IMR-90 (cell line): ENCODE measurements around the gene ZNF574. TPM values are rescaled to one million over a fixed set of nuclear protein-coding genes. Genes with fewer than 3 reads are reported as not detected.

Experiments used
- ATAC-seq: fragments of 200-7000 bp; cut with Tn5 transposase; 2 replicates; pipeline ENCODE4 v1.9.1; 2020; ENCODE audit warnings: low read depth, mild to moderate bottlenecking, moderate library complexity
- BruUV-seq: library from RNA; stranded (reverse); fragments of 400-500 nt; replicated peaks from 2 replicates; lab custom pipeline; 2021; lab: Mats Ljungman, UMichigan
- CTCF ChIA-PET: fragments of 300-600 bp; formaldehyde crosslinking; extraction: SDS; loops from one replicate; lab custom pipeline; 2021; ENCODE audit warnings: antibody characterized with exemption; lab: Yijun Ruan, JAX
- POLR2A ChIA-PET: fragments of 300-600 bp; sonication (Branson Sonifier 250); formaldehyde crosslinking; loops from one replicate; lab custom pipeline; 2022; ENCODE audit warnings: antibody characterized with exemption; ENCODE audit not compliant: unreplicated experiment; lab: Charles Lee
- DNase-seq: peaks from one replicate; pipeline ENCODE4 v3.0.0; 2013
- H2AFZ ChIP-seq: replicated peaks from 2 replicates; pipeline ENCODE3; 2013; ENCODE audit warnings: low read length, mild to moderate bottlenecking; ENCODE audit not compliant: poor library complexity
- H2AK5ac ChIP-seq: 2 replicates; pipeline ENCODE4 v1.6.1; 2013; ENCODE audit warnings: low read depth, low read length, inconsistent platforms
- H2AK9ac ChIP-seq: replicated peaks from 2 replicates; pipeline ENCODE3; 2013; ENCODE audit warnings: mild to moderate bottlenecking, low read depth, low read length, moderate library complexity; ENCODE audit not compliant: poor library complexity
- H2BK120ac ChIP-seq: 2 replicates; pipeline ENCODE4 v1.6.1; 2013; ENCODE audit warnings: low read depth, low read length, inconsistent platforms
- H2BK15ac ChIP-seq: 3 replicates; pipeline ENCODE4 v1.6.1; 2013; ENCODE audit warnings: low read depth, low read length, inconsistent platforms
- H2BK20ac ChIP-seq: 2 replicates; pipeline ENCODE4 v1.6.1; 2013; ENCODE audit warnings: low read depth, mild to moderate bottlenecking, inconsistent platforms, low read length, moderate library complexity
- H2BK5ac ChIP-seq: 2 replicates; pipeline ENCODE4 v1.6.1; 2013; ENCODE audit warnings: mild to moderate bottlenecking, low read depth, low read length, inconsistent platforms; ENCODE audit not compliant: poor library complexity, severe bottlenecking
- H3K14ac ChIP-seq: replicated peaks from 2 replicates; pipeline ENCODE4 v1.6.1; 2013; ENCODE audit warnings: low read depth, low read length, inconsistent platforms
- H3K18ac ChIP-seq: 2 replicates; pipeline ENCODE4 v1.6.1; 2013; ENCODE audit warnings: low read depth, low read length, control low read depth
- H3K23ac ChIP-seq: 2 replicates; pipeline ENCODE4 v1.6.1; 2013; ENCODE audit warnings: low read depth, low read length, inconsistent platforms
- H3K27ac ChIP-seq: 2 replicates; pipeline ENCODE4 v1.5.1; 2013; ENCODE audit warnings: mild to moderate bottlenecking, control low read depth, low read length; ENCODE audit not compliant: insufficient read depth
- H3K27me3 ChIP-seq: 2 replicates; pipeline ENCODE4 v1.6.1; 2013; ENCODE audit warnings: low read length; ENCODE audit not compliant: control insufficient read depth, insufficient read depth
- H3K36me3 ChIP-seq: 2 replicates; pipeline ENCODE4 v1.6.1; 2013; ENCODE audit warnings: low read length, mixed read lengths; ENCODE audit not compliant: control insufficient read depth, insufficient read depth
- H3K4ac ChIP-seq: 2 replicates; pipeline ENCODE4 v1.6.1; 2013; ENCODE audit warnings: low read depth, low read length, inconsistent platforms
- H3K4me1 ChIP-seq: 2 replicates; pipeline ENCODE4 v1.6.1; 2013; ENCODE audit warnings: low read length, mixed read lengths; ENCODE audit not compliant: control insufficient read depth, insufficient read depth
- H3K4me2 ChIP-seq: 2 replicates; pipeline ENCODE4 v1.6.1; 2013; ENCODE audit warnings: low read depth, mild to moderate bottlenecking, control low read depth, low read length, moderate library complexity
- H3K4me3 ChIP-seq: 2 replicates; pipeline ENCODE4 v1.5.1; 2013; ENCODE audit warnings: low read depth, mild to moderate bottlenecking, control low read depth, low read length, moderate library complexity; ENCODE audit not compliant: insufficient read depth
- H3K56ac ChIP-seq: 2 replicates; pipeline ENCODE4 v1.6.1; 2013; ENCODE audit warnings: low read length, inconsistent platforms; ENCODE audit not compliant: insufficient read depth; ENCODE audit errors: extremely low read depth
- H3K79me1 ChIP-seq, 2 experiments: 2 replicates each; pipeline ENCODE4 v1.6.1; 2013; ENCODE audit warnings: low read length in 2 of 2, inconsistent platforms in 1 of 2, low read depth in 1 of 2
- H3K9ac ChIP-seq: 2 replicates; pipeline ENCODE4 v1.6.1; 2013; ENCODE audit warnings: low read depth, low read length, control low read depth
- H3K9me1 ChIP-seq: 2 replicates; pipeline ENCODE4 v1.6.1; 2013; ENCODE audit warnings: low read length, inconsistent platforms; ENCODE audit not compliant: insufficient read depth
- H3K9me3 ChIP-seq: 2 replicates; pipeline ENCODE4 v1.6.1; 2013; ENCODE audit warnings: low read length; ENCODE audit not compliant: control insufficient read depth, insufficient read depth
- H4K20me1 ChIP-seq: 2 replicates; pipeline ENCODE4 v1.6.1; 2013; ENCODE audit warnings: low read length, inconsistent platforms; ENCODE audit not compliant: insufficient read depth
- H4K5ac ChIP-seq: 2 replicates; pipeline ENCODE4 v1.6.1; 2013; ENCODE audit warnings: mild to moderate bottlenecking, low read depth, low read length, control low read depth
- H4K8ac ChIP-seq, 2 experiments: 2 replicates each; pipeline ENCODE4 v1.6.1; 2013; ENCODE audit warnings: low read depth in 2 of 2, low read length in 2 of 2, control low read depth in 1 of 2, inconsistent platforms in 1 of 2
- H4K91ac ChIP-seq: 2 replicates; pipeline ENCODE4 v1.6.1; 2013; ENCODE audit warnings: low read depth, low read length, inconsistent platforms; ENCODE audit not compliant: insufficient read depth
- MAFK ChIP-seq: IDR thresholded peaks from 2 replicates; pipeline ENCODE4 v1.6.1; 2012; ENCODE audit warnings: low read depth, low read length, improper control_type of control experiment
- MXI1 ChIP-seq: IDR thresholded peaks from 2 replicates; pipeline ENCODE4 v1.6.1; 2012; ENCODE audit warnings: low read depth, mild to moderate bottlenecking, low read length, moderate library complexity, borderline replicate concordance
- NFE2L2 ChIP-seq: fragments of 150-350 bp; IDR thresholded peaks from 2 replicates; pipeline ENCODE4 v1.6.1; 2016; ENCODE audit warnings: low read depth, mild to moderate bottlenecking, low read length
- RAD21 ChIP-seq: IDR thresholded peaks from 2 replicates; pipeline ENCODE4 v1.6.1; 2012; ENCODE audit warnings: low read length, improper control_type of control experiment
- SMC3 ChIP-seq: fragments of 150-350 bp; IDR thresholded peaks from 2 replicates; pipeline ENCODE4 v1.6.1; 2016; ENCODE audit warnings: low read depth, mild to moderate bottlenecking, antibody characterized with exemption, low read length, moderate library complexity
- USF2 ChIP-seq: fragments of 150-350 bp; IDR thresholded peaks from 2 replicates; pipeline ENCODE4 v1.6.1; 2017; ENCODE audit warnings: mild to moderate bottlenecking, antibody characterized with exemption, low read length, low read depth
- WGBS, 2 experiments: methylation state at CpG; one replicate each; pipeline versions ENCODE4 v1.1.5 to v1.1.7; 2013; ENCODE audit warnings: missing lambda C conversion rate in 2 of 2; ENCODE audit not compliant: insufficient read length in 1 of 2; ENCODE audit errors: extremely low coverage in 2 of 2; 5-methylcytosine and 5-hydroxymethylcytosine counted together
- dilution Hi-C: fragments of 300-500 bp; cut with HindIII; formaldehyde crosslinking; loops from one replicate; pipeline ENCODE4 v1.14.3; 2018; ENCODE audit warnings: low sequenced_read_pairs; ENCODE audit not compliant: unreplicated experiment
- in situ Hi-C: fragments of 300-500 bp; cut with MboI; formaldehyde crosslinking; loops from 3 replicates; pipeline ENCODE4 v1.14.3; 2019; ENCODE audit warnings: low sequenced_read_pairs, inconsistent platforms, mixed read lengths
- intact Hi-C: fragments of 100-400 bp; cut with micrococcal nuclease; formaldehyde crosslinking; loops from 2 replicates; pipeline ENCODE4 v1.10.0; 2022
- polyA plus RNA-seq, 3 experiments: library from polyadenylated mRNA; depleted of rRNA; stranded (reverse); fragments of >200 nt; gene quantifications; 2 replicates each; pipeline ENCODE4 v1.2.3, GENCODE V29; 2012; ENCODE audit warnings: low replicate concordance in 1 of 3
- total RNA-seq: library from RNA; depleted of rRNA; stranded (reverse); fragments of >200 nt; gene quantifications from 2 replicates; pipeline ENCODE4 v1.2.3, GENCODE V29; 2012

Gene ZNF574
- total and polyA plus RNA-seq, 2 of the 4 experiments (the other 2 are of a cell fraction) = 8.1 to 14.1 TPM

- H3K18ac ChIP-seq = no peak overlapping the region
- H2BK20ac ChIP-seq = no peak overlapping the region
- DNase-seq = no peak
- H3K4me3 ChIP-seq = no peak overlapping the region
- H3K9ac ChIP-seq = no peak overlapping the region
- no peak overlapping the region for H3K56ac ChIP-seq
- dilution Hi-C loops (no loop called here), in situ Hi-C loops (no loop called here), intact Hi-C loops (no loop called here)
- ChIA-PET POLR2A (no interaction called here), CTCF (no interaction called here)
- H3K27me3 ChIP-seq = no peaks in the 10 kb centered on the region
- WGBS, 2 experiments = 80% methylated on average over 1 of the region's 1 CpG; no CpG with 5 or more reads in 1 of the 2 experiments
- H3K4me1 ChIP-seq = peaks cover 9% of the 10 kb centered on the region
- H4K20me1 ChIP-seq = peaks cover 54% of the 10 kb centered on the region
- H2AFZ ChIP-seq = no peak overlapping the region
- H3K79me1 ChIP-seq = peaks cover 23 to 70% of the 10 kb centered on the region in 2 experiments
- peaks cover 25% of the 10 kb centered on the region for H3K9me1 ChIP-seq
- H3K4ac ChIP-seq = no peak overlapping the region
- no peak overlapping the region for H4K8ac ChIP-seq
- no peak overlapping the region for H3K27ac ChIP-seq
- no TSS peak for BruUV-seq
- H2BK120ac ChIP-seq = no peak overlapping the region
- no peak overlapping the region for H3K23ac ChIP-seq
- no peak overlapping the region for H2AK9ac ChIP-seq
- no peak overlapping the region for H2BK15ac ChIP-seq
- H3K36me3 ChIP-seq = peaks cover 36% of the 10 kb centered on the region
- H4K91ac ChIP-seq = no peak overlapping the region
- ATAC-seq = no peak
- no peak overlapping the region for H4K5ac ChIP-seq
- H3K4me2 ChIP-seq = no peak overlapping the region; the same call in 1 of the 2 replicates
- H2AK5ac ChIP-seq = no peak overlapping the region
- no peak overlapping the region for H2BK5ac ChIP-seq
- no peak overlapping the region for H3K14ac ChIP-seq
- no peaks in the 10 kb centered on the region for H3K9me3 ChIP-seq
- no peak for TF ChIP-seq MXI1
- no peak for TF ChIP-seq MAFK
- TF ChIP-seq USF2 = no peak
- no peak for TF ChIP-seq NFE2L2
- no peak for TF ChIP-seq RAD21
- no peak for TF ChIP-seq SMC3
These were observed 2.1 kb downstream of the ZNF574 start for GRCh38 chr19:42078058-42078457.
